ENCODE data around the gene SCUBE1.
A peak's percentile ranks its signal among the peaks of the same experiment; 100 is the strongest.

SCUBE1 gene

GRCh38 chr22:43207386-43207785 is 135.8 kb downstream of the SCUBE1 start:
- Mint-ChIP-seq H3K27me3 (no peaks in the 10 kb centered on the region), H3K36me3 (ENCODE audit: insufficient read depth) (peaks cover 19% of the 10 kb centered on the region), H3K4me1 (ENCODE audit: low read depth in 2 of 2) (peaks cover 13 to 17% of the 10 kb centered on the region in 2 donors), H3K9me3 (peaks cover 0 to 2% of the 10 kb centered on the region in 2 donors), H3K4me3 (peak overlapping the region in 1 of 2 donors; percentile 38), H3K27ac (peak overlapping the region in 1 of 2 donors; percentile 31)
- ATAC-seq (replicated peaks): no peak
- DNase-seq: no peak

GRCh38 chr22:43206509-43207161 is 136.5 kb downstream of the SCUBE1 start:
- H3K27me3 Mint-ChIP-seq: no peaks in the 10 kb centered on the region
- H3K9me3 Mint-ChIP-seq: peaks cover 0 to 2% of the 10 kb centered on the region in 2 donors
- H3K4me3 Mint-ChIP-seq: peak overlapping the region in 1 of 2 donors; percentile 19
- peaks cover 13 to 17% of the 10 kb centered on the region in 2 donors for H3K4me1 Mint-ChIP-seq (ENCODE audit: low read depth in 2 of 2)
- DNase-seq: no peak
- peaks cover 19% of the 10 kb centered on the region for H3K36me3 Mint-ChIP-seq (ENCODE audit: insufficient read depth)
- H3K27ac Mint-ChIP-seq: peak overlapping the region; percentile 88 to 89
- ATAC-seq (replicated peaks): no peak

- H3K9me3 Mint-ChIP-seq: peaks cover 0 to 2% of the 10 kb centered on the region in 2 donors
- no peaks in the 10 kb centered on the region for H3K27me3 Mint-ChIP-seq
- no peak overlapping the region for H3K4me3 Mint-ChIP-seq
- H3K4me1 Mint-ChIP-seq (ENCODE audit: low read depth in 2 of 2): peaks cover 13 to 17% of the 10 kb centered on the region in 2 donors
- DNase-seq (peak; percentile 34 to 55 (median 49)), ATAC-seq (replicated peaks) (peak; percentile 81)
- H3K36me3 Mint-ChIP-seq (ENCODE audit: insufficient read depth): peaks cover 19% of the 10 kb centered on the region
- H3K27ac Mint-ChIP-seq: peak overlapping the region; percentile 88 to 89
Measured at GRCh38 chr22:43205748-43206508, 137.2 kb downstream of the SCUBE1 start.

- H3K4me1 Mint-ChIP-seq (ENCODE audit: low read depth in 2 of 2): peaks cover 13 to 17% of the 10 kb centered on the region in 2 donors
- peaks cover 19% of the 10 kb centered on the region for H3K36me3 Mint-ChIP-seq (ENCODE audit: insufficient read depth)
- peak overlapping the region; percentile 88 to 89 for H3K27ac Mint-ChIP-seq
- H3K4me3 Mint-ChIP-seq: no peak overlapping the region
- ATAC-seq (replicated peaks): peak; percentile 62
- peak in 1 of 3 experiments; percentile 14 for DNase-seq
- no peaks in the 10 kb centered on the region for H3K27me3 Mint-ChIP-seq
- peaks cover 0 to 2% of the 10 kb centered on the region in 2 donors for H3K9me3 Mint-ChIP-seq
Measured at GRCh38 chr22:43205261-43205691, 137.9 kb downstream of the SCUBE1 start.

- peaks cover 0 to 2% of the 10 kb centered on the region in 2 donors for H3K9me3 Mint-ChIP-seq
Measured at GRCh38 chr22:43203471-43203981, 139.6 kb downstream of the SCUBE1 start.

GRCh38 chr22:43202756-43203410 is 140.3 kb downstream of the SCUBE1 start:
- DNase-seq: no peak
- H3K4me3 Mint-ChIP-seq: no peak overlapping the region
- no peak for ATAC-seq (replicated peaks)
- H3K9me3 Mint-ChIP-seq: peaks cover 0 to 2% of the 10 kb centered on the region in 2 donors
- peaks cover 19% of the 10 kb centered on the region for H3K36me3 Mint-ChIP-seq (ENCODE audit: insufficient read depth)
- H3K4me1 Mint-ChIP-seq (ENCODE audit: low read depth in 2 of 2): peaks cover 13 to 17% of the 10 kb centered on the region in 2 donors
- no peak overlapping the region for H3K27ac Mint-ChIP-seq
- peaks cover 14 to 17% of the 10 kb centered on the region in 2 donors for H3K27me3 Mint-ChIP-seq

More at GRCh38 chr22:43203471-43203981, 139.6 kb downstream of the SCUBE1 start:
- no peak for DNase-seq
- Mint-ChIP-seq H3K4me1 (ENCODE audit: low read depth in 2 of 2) (peaks cover 13 to 17% of the 10 kb centered on the region in 2 donors), H3K4me3 (no peak overlapping the region), H3K27me3 (peaks cover 11% of the 10 kb centered on the region in 2 donors), H3K36me3 (ENCODE audit: insufficient read depth) (peaks cover 19% of the 10 kb centered on the region), H3K27ac (no peak overlapping the region)
- no peak for ATAC-seq (replicated peaks)

- no peak overlapping the region for H3K27ac Mint-ChIP-seq
- H3K27me3 Mint-ChIP-seq: peaks cover 18 to 23% of the 10 kb centered on the region in 2 donors
- peaks cover 15% of the 10 kb centered on the region for H3K36me3 Mint-ChIP-seq (ENCODE audit: insufficient read depth)
- DNase-seq: no peak
- no peak overlapping the region for H3K4me3 Mint-ChIP-seq
- H3K4me1 Mint-ChIP-seq (ENCODE audit: low read depth in 2 of 2): peaks cover 13 to 14% of the 10 kb centered on the region in 2 donors
- ATAC-seq (replicated peaks): no peak
- H3K9me3 Mint-ChIP-seq: peaks cover 0 to 2% of the 10 kb centered on the region in 2 donors
Measured at GRCh38 chr22:43202326-43202725, 140.8 kb downstream of the SCUBE1 start.

- H3K36me3 Mint-ChIP-seq (ENCODE audit: insufficient read depth): peaks cover 15% of the 10 kb centered on the region
- ATAC-seq (replicated peaks): no peak
- DNase-seq: no peak
- H3K9me3 Mint-ChIP-seq: peaks cover 0 to 2% of the 10 kb centered on the region in 2 donors
- H3K27ac Mint-ChIP-seq: no peak overlapping the region
- peaks cover 12% of the 10 kb centered on the region in 2 donors for H3K4me1 Mint-ChIP-seq (ENCODE audit: low read depth in 2 of 2)
- H3K27me3 Mint-ChIP-seq: peaks cover 24 to 26% of the 10 kb centered on the region in 2 donors
- H3K4me3 Mint-ChIP-seq: no peak overlapping the region
Measured at GRCh38 chr22:43201486-43202219, 141.5 kb downstream of the SCUBE1 start.

GRCh38 chr22:43200555-43200954 is 142.6 kb downstream of the SCUBE1 start:
- H3K4me1 Mint-ChIP-seq (ENCODE audit: low read depth in 2 of 2): peaks cover 3 to 6% of the 10 kb centered on the region in 2 donors
- no peaks in the 10 kb centered on the region for H3K9me3 Mint-ChIP-seq
- H3K4me3 Mint-ChIP-seq: no peak overlapping the region
- no peak for ATAC-seq (replicated peaks)
- H3K36me3 Mint-ChIP-seq (ENCODE audit: insufficient read depth): peaks cover 6% of the 10 kb centered on the region
- H3K27ac Mint-ChIP-seq: no peak overlapping the region
- H3K27me3 Mint-ChIP-seq: peaks cover 26 to 30% of the 10 kb centered on the region in 2 donors
- no peak for DNase-seq

- no peak overlapping the region for H3K27ac Mint-ChIP-seq
- H3K4me1 Mint-ChIP-seq (ENCODE audit: low read depth in 2 of 2): peaks cover 1 to 2% of the 10 kb centered on the region in 2 donors
- H3K36me3 Mint-ChIP-seq (ENCODE audit: insufficient read depth): peaks cover 2% of the 10 kb centered on the region
- no peaks in the 10 kb centered on the region for H3K9me3 Mint-ChIP-seq
- DNase-seq (no peak), ATAC-seq (replicated peaks) (no peak)
- no peak overlapping the region for H3K4me3 Mint-ChIP-seq
- peaks cover 32 to 35% of the 10 kb centered on the region in 2 donors for H3K27me3 Mint-ChIP-seq
Measured at GRCh38 chr22:43200031-43200430, 143.1 kb downstream of the SCUBE1 start.

GRCh38 chr22:43199541-43199940 is 143.6 kb downstream of the SCUBE1 start:
- Mint-ChIP-seq H3K36me3 (ENCODE audit: insufficient read depth) (peaks cover 2% of the 10 kb centered on the region), H3K27me3 (peaks cover 35% of the 10 kb centered on the region in 2 donors), H3K4me3 (no peak overlapping the region), H3K9me3 (no peaks in the 10 kb centered on the region), H3K4me1 (ENCODE audit: low read depth in 2 of 2) (peaks cover 0 to 1% of the 10 kb centered on the region in 2 donors), H3K27ac (no peak overlapping the region)
- DNase-seq (no peak), ATAC-seq (replicated peaks) (no peak)

- no peak overlapping the region for H3K4me3 Mint-ChIP-seq
- peaks cover 2% of the 10 kb centered on the region for H3K36me3 Mint-ChIP-seq (ENCODE audit: insufficient read depth)
- no peak for DNase-seq
- peaks cover 35% of the 10 kb centered on the region in 2 donors for H3K27me3 Mint-ChIP-seq
- no peaks in the 10 kb centered on the region for H3K9me3 Mint-ChIP-seq
- H3K27ac Mint-ChIP-seq: no peak overlapping the region
- ATAC-seq (replicated peaks): no peak
- H3K4me1 Mint-ChIP-seq (ENCODE audit: low read depth in 2 of 2): peaks cover 0 to under 1% of the 10 kb centered on the region in 2 donors
Measured at GRCh38 chr22:43198936-43199335, 144.2 kb downstream of the SCUBE1 start.

Measured in effector memory CD8-positive, alpha-beta T cell (primary cell).